ENCODE data around the gene LIN9. TPM values are rescaled to one million over a fixed set of nuclear protein-coding genes. Genes with fewer than 3 reads are reported as not detected.

Gene LIN9
- total RNA-seq, 1 donor from 2014 or later = 3.4 TPM

Other genes starting within 250 kb of the LIN9 start
- 187 and 266 TPM in 2 replicates for gene H3-3A, start 246.4 kb downstream of the LIN9 start, total RNA-seq
- gene ACBD3, start 122.4 kb downstream of the LIN9 start, total RNA-seq = 66.5 and 66.7 TPM in 2 replicates
- gene MIXL1, start 85.5 kb downstream of the LIN9 start, total RNA-seq = not detected in 2 replicates
- gene PARP1, start 98.9 kb upstream of the LIN9 start, total RNA-seq = 93.8 and 127 TPM in 2 replicates
- gene STUM, start 239.6 kb upstream of the LIN9 start, total RNA-seq = 0.45 TPM in 1 of 2 replicates, not detected in the other

Measured in renal cortical epithelial cell (primary cell).